Thoracic aorta (tissue), 2 donors: ENCODE data around the gene ATM. TPM values are rescaled to one million over a fixed set of nuclear protein-coding genes. Genes with fewer than 3 reads are reported as not detected.

Source experiments
- ATAC-seq: fragments of 150-250 bp; one replicate; pipeline ENCODE4 v1.8.0; 2017; ENCODE audit warnings: low read depth; ENCODE audit not compliant: insufficient number of reproducible peaks, low FRiP score
- DNase-seq: peaks from one replicate; pipeline ENCODE4 v3.0.0-alpha.2; 2020; ENCODE audit warnings: low spot score
- H3K27ac ChIP-seq, 2 donors: fragments of 200-600 bp; sonication (generic); 1 replicate in 1 of 2; 2 replicates in 1 of 2; pipeline ENCODE4 v1.5.1; 2016; ENCODE audit warnings: mild to moderate bottlenecking in 2 of 2, moderate library complexity in 2 of 2
- H3K27me3 ChIP-seq: fragments of 200-600 bp; sonication (generic); replicated peaks from 2 replicates; pipeline ENCODE4 v1.6.0; 2016; ENCODE audit warnings: mild to moderate bottlenecking; ENCODE audit not compliant: insufficient read depth
- H3K36me3 ChIP-seq: fragments of 200-600 bp; sonication (generic); one replicate; pipeline ENCODE4 v1.5.1; 2016
- H3K4me1 ChIP-seq, 2 donors: fragments of 200-600 bp; sonication (generic); 1 replicate in 1 of 2; 2 replicates in 1 of 2; pipeline versions ENCODE4 v1.5.1 to v1.6.0; 2016; ENCODE audit warnings: low read depth in 2 of 2, mild to moderate bottlenecking in 1 of 2; ENCODE audit not compliant: control insufficient read depth in 1 of 2
- H3K4me3 ChIP-seq: fragments of 200-600 bp; sonication (generic); 2 replicates; pipeline ENCODE4 v1.5.1; 2016; ENCODE audit warnings: mild to moderate bottlenecking
- H3K9me3 ChIP-seq: fragments of 200-600 bp; sonication (generic); 2 replicates; pipeline ENCODE4 v1.5.1; 2016
- CTCF ChIP-seq: fragments of 200-600 bp; sonication (generic); IDR thresholded peaks from one replicate; pipeline ENCODE4 v1.5.1; 2019; ENCODE audit warnings: antibody characterized with exemption
- total RNA-seq, 2 donors: library from RNA; depleted of rRNA; stranded (reverse); fragments of >200 nt; gene quantifications; one replicate each; pipeline versions ENCODE4 v1.1.0 to v1.2.3, GENCODE V29; 2016

Gene ATM
- 10 to 100 TPM; 70.4 to 85.1 TPM for total RNA-seq

GRCh38 chr11:108222574-108223347 is at the start of gene ATM, which contains the start of gene NPAT:
Gene ATM (plus strand): TSS chr11:108223067. CDS start chr11:108227625, 4,558 bp downstream.
Gene NPAT (minus strand): TSS chr11:108222638. CDS start chr11:108222536, 102 bp downstream.
- Histone ChIP-seq H3K27ac (peak within 1 kb of the TSS; percentile 94 to 95), H3K4me3 (peak within 1 kb of the TSS; percentile 88), H3K9me3 (no peaks in the 10 kb centered on the region), H3K36me3 (no peaks in the 10 kb centered on the region), H3K27me3 (no peaks in the 10 kb centered on the region), H3K4me1 (peaks cover 22 to 49% of the 10 kb centered on the region in 2 donors)
- TF ChIP-seq CTCF, result peak; percentile 46
- ATAC-seq (peak; percentile 95), DNase-seq (peak; percentile 92)

GRCh38 chr11:108177570-108177969 is 45.3 kb upstream of the ATM start:
- Histone ChIP-seq H3K27me3 (no peaks in the 10 kb centered on the region), H3K9me3 (no peaks in the 10 kb centered on the region), H3K4me1 (no peaks in the 10 kb centered on the region), H3K27ac (no peak overlapping the region), H3K4me3 (no peak overlapping the region), H3K36me3 (peaks cover 47% of the 10 kb centered on the region)
- TF ChIP-seq CTCF, result no peak
- DNase-seq (no peak), ATAC-seq (no peak)

- Histone ChIP-seq H3K4me1 (no peaks in the 10 kb centered on the region), H3K36me3 (peaks cover 9% of the 10 kb centered on the region), H3K27ac (no peak overlapping the region), H3K9me3 (no peaks in the 10 kb centered on the region), H3K27me3 (no peaks in the 10 kb centered on the region), H3K4me3 (no peak overlapping the region)
- no peak for ATAC-seq
- DNase-seq, result no peak
- no peak for TF ChIP-seq CTCF
Measured at GRCh38 chr11:108193725-108194124, 29.1 kb upstream of the ATM start.

GRCh38 chr11:108196901-108197300 is 26.0 kb upstream of the ATM start:
- H3K36me3 ChIP-seq, result peaks cover 6% of the 10 kb centered on the region
- no peak overlapping the region for H3K27ac ChIP-seq
- no peaks in the 10 kb centered on the region for H3K4me1 ChIP-seq
- H3K4me3 ChIP-seq, result no peak overlapping the region
- H3K27me3 ChIP-seq, result no peaks in the 10 kb centered on the region
- no peaks in the 10 kb centered on the region for H3K9me3 ChIP-seq
- no peak for DNase-seq
- ATAC-seq, result no peak
- TF ChIP-seq CTCF, result no peak

- Histone ChIP-seq H3K9me3 (no peaks in the 10 kb centered on the region), H3K4me1 (no peaks in the 10 kb centered on the region), H3K27ac (no peak overlapping the region), H3K4me3 (no peak overlapping the region), H3K27me3 (no peaks in the 10 kb centered on the region), H3K36me3 (peaks cover 3% of the 10 kb centered on the region)
- DNase-seq, result no peak
- no peak for ATAC-seq
- no peak for TF ChIP-seq CTCF
Measured at GRCh38 chr11:108197351-108197750, 25.5 kb upstream of the ATM start.
